NCI-H2196 treated with DMSO at 0.1 percent for 48 hours (cell line): Measurements from ENCODE around the gene ANO9.

ENCODE experiments used
- DNase-seq: peaks from one replicate; lab custom pipeline; 2025; ENCODE audit not compliant: unreplicated experiment; lab: John Stamatoyannopoulos, UW

The ANO9 gene

DNA sequence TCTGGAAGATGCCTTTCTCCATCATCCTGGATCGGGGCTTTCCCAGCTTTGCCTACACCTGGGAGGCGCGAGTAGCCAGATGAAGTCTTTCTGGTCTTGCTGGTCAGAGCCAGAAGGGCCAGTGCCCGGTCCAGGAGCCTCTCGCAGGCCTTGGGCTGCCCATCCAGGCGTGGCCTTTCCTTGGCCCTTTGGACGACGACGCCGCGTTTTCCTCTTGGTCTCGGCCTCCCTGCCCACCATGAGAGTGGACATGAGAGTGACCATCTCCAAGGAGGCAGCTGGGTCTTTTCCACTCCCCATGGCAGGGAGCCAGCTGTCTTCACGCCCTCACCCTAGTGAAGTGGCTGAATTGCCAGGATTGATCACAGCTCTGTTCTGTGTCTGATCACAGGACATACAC, 11.8 kb upstream of the ANO9 start:
- DNase-seq, result no peak

DNA sequence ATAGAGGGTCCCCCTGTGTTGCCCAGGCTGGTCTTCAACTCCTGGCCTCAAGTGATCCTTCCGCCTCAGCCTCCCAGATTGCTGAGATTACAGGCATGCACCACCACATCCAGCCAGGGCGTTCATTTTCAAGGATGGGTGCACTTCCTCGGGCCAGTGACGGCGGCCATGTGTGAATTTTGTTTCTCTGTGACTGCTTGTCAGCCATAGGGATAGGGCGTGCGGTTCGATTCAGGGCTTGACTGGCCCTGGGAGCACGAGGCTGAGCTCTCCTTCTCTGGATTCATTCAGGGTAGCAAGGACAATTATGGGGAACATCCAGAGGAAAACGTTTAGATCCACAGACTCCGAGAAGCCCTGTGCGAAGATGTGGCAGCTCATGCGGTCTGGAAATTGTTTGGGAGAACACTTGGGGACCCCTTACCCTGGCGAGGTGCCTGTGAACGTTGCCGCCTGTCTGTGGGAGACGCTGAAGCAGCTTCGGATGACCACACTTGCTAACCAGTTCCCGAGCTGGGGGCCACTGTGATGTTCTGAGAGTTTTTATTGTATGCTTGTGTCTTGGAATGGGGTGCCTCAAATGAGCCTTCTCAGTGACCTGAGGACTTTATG, 11.2 kb upstream of the ANO9 start:
- no peak for DNase-seq

DNA sequence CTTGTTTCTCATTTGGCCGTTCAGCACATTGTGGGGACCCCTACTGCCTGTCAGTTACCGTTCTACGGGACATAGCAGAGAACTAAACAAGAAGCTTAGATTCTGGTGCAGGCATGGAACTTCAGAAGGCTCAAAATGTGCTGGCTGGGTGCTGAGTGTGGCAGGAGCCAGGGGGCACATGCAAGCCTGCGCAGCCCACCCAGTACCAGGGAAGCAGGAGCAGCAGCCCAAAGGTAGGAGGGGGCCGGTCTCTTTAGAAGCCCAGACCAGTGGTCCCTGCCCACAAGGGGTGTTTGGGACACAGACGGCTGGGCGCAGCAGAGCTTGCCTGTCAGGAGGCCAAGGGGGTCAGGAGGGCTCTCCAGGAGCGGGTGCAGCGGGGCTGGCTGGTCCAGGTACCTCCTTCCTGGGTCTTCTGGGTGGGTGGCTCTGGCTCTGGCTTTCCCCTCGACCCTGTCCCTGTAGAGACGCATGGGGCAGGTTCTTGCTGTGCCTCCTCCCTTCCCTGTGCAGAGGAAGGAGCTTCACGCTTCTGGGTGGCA, 10.5 kb upstream of the ANO9 start:
- no peak for DNase-seq

DNA sequence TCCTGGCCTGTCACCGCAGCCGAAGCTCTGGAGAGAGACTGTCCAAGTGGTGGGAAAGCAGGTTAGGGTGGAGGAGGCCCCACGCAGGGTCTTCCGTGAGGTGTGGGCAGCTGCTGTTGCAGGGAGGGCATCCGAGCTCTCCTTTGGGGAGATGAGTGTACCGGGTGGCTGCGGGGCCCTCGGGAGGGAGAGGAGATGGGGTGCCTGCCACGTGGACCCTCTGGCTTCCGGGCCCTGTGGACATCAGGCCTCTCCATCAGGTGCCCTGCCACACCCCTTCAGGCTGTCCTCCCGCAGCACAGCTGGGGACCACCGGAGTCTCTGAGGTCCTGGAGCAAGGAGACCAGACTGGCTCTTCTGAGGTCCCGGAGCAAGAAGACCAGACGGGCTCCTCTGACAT, 9.9 kb upstream of the ANO9 start:
- no peak for DNase-seq

DNA sequence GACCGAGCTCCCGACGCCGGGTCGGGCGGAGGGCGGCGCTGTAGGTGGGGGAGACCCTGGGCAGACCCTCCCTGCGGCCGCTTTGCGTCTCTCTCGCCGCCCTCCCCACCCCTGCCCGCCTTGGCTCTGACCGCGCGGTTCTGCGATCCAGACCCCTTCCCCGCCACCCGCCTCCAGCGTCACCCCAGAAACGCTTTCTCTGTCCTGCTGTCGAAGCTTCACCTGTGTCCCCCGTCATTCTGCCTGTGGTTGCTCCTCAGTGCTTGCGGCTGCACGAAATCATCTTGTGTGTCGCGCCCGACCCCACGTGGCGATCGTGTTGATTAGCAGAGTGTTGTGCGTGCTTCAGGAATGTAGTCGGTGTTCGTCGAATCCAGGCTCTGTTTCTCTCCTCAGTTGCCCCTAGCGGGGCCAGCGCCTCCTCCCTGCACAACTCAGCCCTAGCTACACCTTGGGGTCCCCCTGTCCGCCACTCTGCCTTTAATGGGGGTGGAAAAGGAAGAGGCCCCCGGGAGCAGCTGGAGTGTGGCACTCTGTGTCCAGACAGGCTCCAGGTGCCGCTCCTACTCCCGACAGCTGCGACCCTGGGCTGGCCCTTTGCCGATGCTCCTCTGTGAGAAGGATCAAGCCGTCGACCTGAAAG, 9.1 kb upstream of the ANO9 start:
- DNase-seq, result no peak

DNA sequence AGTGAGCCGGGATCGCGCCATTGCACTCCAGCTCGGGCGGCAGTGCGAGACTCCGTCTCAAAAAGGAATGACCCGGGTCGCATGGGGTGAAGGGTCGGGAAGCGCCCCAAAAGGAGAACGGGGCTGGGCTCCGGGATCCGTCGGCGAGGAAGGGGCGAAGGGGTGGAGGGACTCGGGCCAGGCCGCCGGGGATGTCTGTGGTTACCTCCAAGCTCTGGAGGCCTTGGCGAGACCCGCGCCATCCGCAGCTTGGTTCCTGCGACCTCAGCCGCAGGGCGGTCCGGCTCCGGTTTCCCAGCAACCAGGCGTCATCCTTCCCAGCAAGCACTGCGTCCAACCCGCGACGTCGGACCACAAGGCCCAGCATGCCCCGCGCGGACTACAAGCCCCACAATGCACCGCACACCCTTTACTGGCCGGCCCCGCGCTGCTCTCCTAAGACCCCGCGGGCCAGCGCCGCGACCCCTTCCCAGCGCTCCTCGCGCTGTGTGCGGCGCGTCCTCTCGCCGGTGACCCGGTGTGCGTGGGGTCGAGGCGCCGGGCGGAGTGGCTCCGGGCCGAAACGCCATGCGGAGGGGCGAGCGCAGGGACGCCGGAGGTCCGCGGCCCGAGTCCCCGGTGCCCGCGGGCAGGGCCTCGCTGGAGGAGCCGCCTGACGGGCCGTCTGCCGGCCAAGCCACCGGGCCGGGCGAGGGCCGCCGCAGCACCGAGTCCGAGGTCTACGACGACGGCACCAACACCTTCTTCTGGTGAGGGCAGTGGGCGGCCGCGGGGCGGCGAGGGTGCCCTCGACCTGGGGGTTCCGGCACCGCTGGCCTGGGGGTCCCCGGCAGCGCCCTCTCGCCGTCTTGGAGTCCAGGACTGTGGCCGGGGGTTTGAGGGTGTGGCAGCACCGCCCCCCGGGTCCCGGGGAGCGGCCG, 8.3 kb upstream of the ANO9 start, which contains the start of gene PTDSS2:
Gene PTDSS2 (plus strand): TSS at position 391 of the 920 bp plus-strand sequence. CDS start 177 bp downstream, at position 568.
- DNase-seq, result peak; percentile 92

DNA sequence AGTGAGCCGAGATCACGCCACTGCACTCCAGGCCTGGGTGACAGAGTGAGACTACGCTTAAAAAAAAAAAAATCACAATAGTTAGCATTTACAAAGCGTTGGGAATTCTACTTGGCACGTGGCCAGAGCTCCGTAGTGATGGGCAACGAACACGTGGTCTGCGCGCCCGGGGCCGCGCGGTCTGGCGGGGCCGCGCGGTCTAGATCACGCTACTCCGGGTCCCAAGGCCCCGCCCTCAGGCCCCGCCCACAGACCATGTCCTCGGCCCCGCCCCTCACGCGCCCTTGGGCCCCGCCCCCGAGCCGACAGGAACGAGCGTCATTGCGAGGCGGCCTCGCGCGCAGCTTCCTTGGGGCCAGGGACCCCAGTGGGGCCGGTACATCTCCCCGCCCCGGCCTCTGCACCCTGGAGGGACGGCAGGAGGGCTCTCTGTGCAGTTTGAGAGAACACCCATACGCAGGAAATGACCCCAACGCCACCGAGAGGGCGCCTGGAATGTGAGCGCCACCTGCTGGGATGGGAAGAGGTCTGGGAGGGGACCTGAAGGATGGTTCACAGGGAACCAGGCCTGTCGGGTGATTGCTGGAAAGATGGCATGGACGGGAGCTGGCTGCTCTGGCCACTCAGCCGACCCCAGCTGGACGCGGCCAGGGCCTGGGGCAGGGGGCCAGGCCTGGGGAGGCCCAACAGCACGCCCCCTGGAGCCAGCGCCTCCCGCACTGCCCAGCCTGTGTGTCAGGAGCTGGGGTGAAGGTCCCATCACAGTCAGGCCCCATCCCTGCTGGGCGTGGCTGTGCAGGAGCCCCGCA, 6.3 kb upstream of the ANO9 start:
- DNase-seq, result peak; percentile 96

DNA sequence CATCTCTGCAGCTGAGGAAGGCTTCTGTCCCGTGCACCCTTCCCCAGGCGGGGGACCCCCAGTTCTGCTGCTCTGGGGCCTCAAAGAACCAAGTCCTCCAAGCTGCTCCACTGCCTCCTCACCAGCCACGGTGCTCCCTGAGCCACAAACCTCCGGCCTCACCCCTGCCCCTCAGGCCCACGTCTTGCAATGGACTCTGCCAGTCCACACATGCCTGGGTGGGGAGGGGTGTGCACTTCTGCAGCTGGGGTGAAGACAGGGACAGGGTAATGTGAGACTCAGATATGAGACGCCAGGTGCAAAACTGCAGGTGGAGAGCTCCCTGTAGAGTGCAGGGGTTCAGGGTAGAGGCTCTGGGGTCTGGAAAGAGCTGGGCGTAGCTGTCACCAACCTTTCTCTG, 5.1 kb upstream of the ANO9 start:
- DNase-seq, result peak; percentile 53

DNA sequence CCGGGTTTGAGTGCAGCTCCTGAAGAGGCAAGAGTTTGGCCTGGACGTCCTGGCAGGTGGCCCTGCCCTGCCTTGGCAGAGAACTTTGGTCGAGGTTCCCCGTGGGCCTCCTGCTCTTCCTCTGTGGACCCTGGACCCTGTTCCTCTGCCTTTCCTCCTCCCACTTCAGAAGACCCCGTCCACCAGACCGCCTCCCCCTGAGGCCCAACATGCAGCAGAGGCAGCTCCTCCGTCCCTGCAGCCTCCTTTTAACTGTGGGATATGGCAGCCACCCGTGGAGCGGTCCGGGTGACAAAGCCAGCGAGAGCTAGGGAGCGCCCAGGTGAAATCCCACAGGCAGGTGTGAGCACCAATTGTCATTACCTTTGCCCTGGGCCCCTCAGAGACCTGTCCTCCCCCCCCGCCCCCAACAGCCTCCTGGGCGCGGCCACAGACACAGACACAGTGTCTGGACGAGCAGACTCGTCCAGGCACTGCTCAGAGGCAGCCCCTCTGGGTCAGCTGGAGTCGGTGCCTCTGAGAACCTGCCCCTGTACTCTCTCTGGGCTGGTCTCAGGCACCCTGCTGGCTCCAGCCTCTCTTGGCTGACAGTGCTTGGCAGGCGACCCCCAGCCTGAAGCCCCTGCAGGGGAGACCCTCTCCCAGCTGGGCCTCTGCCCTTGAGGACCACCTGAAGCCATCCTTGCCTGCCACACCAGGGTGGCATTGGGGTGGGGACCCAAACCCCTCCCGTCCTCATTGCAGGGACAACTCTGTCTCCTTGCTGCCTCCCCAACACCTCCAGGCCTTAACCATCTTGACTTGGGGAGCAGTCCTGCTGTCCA, 4.2 kb upstream of the ANO9 start:
- DNase-seq, result no peak

DNA sequence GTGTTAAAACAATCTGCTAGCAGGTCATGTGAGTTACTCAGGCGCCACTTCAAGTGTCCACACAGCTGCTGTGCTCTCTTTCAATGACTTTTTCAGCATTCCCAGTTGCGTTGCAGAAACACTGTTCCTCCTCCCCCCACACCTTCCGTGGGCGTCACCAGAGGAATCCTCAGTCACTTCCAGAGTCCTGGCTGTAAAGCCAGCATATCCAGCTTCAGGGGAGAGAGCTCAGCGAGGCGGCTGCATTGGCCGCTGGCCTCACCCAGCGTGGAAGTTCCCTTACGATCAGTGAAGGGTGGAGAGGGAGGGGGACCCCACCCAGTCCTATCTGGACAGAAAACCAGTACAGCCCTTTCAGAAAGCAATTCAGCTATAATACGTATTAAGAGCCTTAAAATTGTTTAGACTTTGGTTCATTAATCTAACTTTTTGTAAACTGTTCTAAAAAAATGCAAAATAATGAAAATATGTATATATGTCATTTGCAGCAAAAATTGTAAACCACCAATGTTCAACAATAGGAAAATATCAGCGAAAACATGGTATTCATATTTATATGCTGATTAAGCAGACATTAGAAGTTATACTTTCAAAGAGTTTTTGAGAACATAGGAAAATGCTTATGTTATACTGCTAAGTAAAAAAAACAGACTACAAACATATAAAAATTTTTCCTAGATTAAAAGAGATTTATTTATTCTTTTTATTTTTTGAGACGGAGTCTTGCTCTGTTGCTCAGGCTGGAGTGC, 2.8 kb upstream of the ANO9 start:
- DNase-seq, result peak; percentile 61

DNA sequence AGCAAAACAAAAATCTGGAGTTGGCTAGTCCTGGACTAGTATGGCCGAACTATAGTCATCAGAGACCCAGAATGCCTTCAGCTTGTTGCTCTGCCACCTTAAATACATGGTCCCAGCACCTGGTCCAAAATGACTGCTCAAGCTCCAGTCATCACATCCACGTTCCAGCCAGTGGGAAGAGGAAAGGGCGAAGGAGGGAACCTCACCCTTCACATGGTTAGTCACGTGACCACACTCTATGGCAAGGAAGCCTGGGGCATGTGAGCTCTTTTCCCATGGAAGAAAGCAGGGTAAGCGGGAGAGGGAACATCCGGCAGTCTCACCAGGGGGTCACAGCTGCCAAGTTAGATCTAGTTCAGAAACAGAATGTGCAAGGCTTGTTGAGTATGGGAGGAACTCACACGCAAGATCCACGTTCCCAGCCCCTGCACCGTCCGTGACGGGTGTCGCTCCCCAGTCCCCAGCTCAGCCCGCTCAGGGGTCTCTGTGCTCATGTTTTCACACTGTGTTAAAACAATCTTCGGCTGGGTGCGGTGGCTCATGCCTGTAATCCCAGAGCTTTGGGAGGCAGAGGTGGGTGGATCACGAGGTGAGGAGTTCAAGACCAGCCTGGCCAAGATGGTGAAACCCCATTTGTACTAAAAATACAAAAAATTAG, 1.9 kb upstream of the ANO9 start:
- no peak for DNase-seq

DNA sequence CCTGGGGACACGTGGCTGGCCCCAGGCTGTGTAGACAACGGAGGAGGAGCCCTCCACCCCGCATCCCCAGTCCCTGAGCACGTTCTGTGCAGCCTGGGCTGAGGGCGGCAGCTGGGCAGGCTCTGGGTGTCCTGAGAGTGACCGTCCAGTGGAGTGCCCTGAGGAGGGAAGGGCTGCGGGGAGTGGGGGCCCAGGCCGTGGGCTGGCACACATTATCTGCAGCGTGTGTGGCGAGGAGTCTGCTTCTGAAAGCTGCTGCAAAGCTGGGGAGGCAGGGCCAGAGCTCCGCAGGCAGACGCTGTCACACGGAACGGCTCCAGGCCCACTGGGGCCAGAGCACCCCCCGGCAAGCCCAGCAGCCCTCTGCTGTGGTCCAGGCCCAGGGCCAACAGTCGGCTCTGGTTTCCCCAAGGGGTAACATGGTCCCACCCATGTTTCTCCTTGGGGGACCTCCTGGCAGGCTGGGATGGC, 835 bp upstream of the ANO9 start:
- no peak for DNase-seq

DNA sequence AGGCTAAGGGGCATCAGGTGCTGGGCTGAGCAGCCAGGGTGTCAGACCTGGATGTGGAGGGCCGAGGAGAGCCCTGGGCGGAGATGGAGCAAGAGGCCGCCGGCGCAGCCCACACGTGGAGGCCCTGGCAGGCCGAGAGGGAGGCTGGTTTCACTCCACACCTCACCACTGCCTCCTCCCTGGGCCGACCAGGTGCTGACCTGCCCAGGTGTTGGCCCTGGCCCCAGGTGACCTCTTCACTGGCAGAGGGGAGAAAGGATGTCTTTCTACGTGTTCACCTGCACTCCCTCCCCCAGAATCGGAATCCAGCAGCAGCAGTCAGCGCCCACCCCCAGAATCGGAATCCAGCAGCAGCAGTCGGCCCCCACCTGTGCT, 781 bp downstream of the ANO9 start:
- DNase-seq, result no peak

DNA sequence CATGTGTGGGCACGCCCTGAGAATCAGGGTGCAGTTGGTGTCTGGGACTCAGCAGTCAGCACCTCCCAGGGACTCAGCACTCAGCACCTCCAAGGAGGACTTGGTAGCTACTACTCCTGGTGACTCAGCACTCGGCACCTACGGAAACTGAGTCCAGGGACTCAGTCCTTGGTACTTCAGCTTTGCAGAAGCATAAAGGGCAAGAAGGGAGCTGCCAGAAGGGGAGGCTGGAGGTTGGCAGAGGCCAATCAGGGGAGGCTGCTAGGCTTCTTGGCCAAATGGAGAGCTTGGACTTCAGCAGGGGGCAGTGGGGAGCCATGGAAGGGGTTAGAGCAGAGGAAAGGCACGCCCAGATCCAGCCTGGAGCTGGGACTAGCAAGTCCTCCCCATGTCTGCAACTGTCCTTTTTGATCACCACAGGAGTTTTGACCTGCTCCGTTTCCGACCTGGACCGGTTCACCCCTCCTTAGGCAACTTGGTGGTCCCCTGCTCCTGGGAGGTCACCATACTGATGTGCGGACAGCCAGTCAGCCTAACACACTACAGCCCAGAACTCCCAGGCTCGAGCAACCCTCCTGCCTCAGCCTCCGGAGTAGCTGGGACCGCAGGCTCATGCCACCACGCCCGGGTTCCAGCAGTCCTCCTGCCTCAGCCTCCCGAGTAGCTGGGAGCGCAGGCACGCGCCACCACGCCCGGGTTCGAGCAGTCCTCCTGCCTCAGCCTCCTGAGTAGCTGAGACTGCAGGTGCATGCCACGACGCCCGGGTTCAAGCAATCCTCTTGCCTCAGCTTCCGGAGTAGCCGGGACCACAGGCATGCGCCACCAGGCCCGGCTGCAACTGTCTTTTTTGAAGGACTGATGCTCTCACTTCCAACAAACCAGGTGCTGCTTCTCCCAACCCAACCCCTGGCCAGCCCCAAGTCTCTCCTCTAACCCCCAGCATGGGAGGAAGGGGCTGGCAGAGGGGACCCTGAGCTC, 1.5 kb downstream of the ANO9 start:
- DNase-seq, result no peak

DNA sequence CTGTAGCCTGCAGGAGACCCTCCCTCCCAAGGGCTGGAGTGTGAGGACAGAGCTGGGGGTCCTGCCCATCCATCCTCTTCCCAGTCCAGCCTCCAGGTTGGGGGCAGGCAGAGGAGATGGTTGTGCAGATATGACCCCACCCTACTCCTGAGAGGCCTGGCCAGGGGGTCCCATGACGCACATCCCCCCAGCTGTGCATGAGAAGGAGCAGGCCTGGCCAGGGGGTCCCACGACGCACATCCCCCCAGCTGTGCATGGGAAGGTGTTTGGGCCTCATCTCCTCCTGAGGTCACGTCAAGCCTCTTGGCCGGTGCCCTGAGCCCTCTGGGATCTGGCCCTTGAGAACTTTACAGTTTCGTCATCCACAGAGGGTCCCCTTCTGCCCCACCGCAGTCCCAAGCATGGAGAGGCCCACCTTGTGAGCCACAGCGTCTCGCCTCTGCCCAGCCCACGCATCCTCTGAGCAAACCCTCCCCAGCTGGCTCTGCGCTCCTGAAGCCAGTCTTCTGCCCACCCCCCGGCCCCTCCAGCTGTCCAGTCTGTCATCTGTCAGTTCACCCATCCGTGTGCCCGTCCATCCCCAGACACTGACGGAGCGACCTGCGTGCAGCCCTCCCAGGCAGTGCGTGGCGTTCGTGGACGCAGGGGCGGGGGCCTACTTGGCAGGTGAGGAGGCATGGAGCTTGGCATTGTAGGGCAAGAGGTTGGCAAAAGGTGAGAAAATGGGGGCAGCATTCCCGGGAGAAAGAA, 2.3 kb downstream of the ANO9 start:
- DNase-seq, result no peak

DNA sequence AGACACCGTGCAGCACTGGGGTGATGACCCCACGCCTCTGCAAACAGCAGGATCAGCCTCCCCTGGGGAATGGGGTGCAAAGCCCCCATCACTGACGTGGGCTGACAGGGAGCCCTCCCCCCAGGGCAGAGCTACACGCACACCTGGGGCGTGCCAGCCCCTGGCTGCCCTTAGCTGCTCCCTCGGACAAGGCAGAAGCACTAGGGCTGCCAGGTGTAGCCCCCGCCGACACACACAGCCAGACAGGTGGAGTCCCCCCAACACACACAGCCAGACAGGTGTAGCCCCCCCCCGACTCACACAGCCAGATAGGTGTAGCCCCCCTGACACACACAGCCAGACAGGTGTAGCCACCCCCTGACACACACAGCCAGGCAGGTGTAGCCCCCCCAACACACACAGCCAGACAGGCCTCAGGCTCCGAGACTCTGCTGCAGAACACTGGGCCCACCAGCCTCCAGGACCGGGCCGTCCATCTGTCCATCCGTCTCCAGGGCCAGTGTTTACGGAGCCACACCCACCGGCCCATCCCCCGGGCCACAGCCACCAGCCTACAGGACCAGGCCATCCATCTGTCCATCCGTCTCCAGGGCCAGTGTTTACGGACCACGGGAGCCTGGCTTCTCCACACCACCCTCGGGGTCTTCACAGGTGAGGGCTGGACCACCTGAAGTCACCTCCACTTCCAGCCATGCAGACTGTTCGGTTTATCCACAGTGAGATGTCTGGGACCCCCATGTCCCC, 3.5 kb downstream of the ANO9 start:
- DNase-seq, result no peak
